IMR-90 (cell line): Measurements from ENCODE around the gene ACSF2. TPM values are rescaled to one million over a fixed set of nuclear protein-coding genes. Genes with fewer than 3 reads are reported as not detected.

Source experiments
- ATAC-seq: fragments of 200-7000 bp; cut with Tn5 transposase; 2 replicates; pipeline ENCODE4 v1.9.1; 2020; ENCODE audit warnings: low read depth, mild to moderate bottlenecking, moderate library complexity
- BruUV-seq: library from RNA; stranded (reverse); fragments of 400-500 nt; replicated peaks from 2 replicates; lab custom pipeline; 2021; lab: Mats Ljungman, UMichigan
- CTCF ChIA-PET: fragments of 300-600 bp; formaldehyde crosslinking; extraction: SDS; loops from one replicate; lab custom pipeline; 2021; ENCODE audit warnings: antibody characterized with exemption; lab: Yijun Ruan, JAX
- POLR2A ChIA-PET: fragments of 300-600 bp; sonication (Branson Sonifier 250); formaldehyde crosslinking; loops from one replicate; lab custom pipeline; 2022; ENCODE audit warnings: antibody characterized with exemption; ENCODE audit not compliant: unreplicated experiment; lab: Charles Lee
- DNase-seq: peaks from one replicate; pipeline ENCODE4 v3.0.0; 2013
- H2AFZ ChIP-seq: replicated peaks from 2 replicates; pipeline ENCODE3; 2013; ENCODE audit warnings: low read length, mild to moderate bottlenecking; ENCODE audit not compliant: poor library complexity
- H2AK5ac ChIP-seq: 2 replicates; pipeline ENCODE4 v1.6.1; 2013; ENCODE audit warnings: low read depth, low read length, inconsistent platforms
- H2AK9ac ChIP-seq: replicated peaks from 2 replicates; pipeline ENCODE3; 2013; ENCODE audit warnings: mild to moderate bottlenecking, low read depth, low read length, moderate library complexity; ENCODE audit not compliant: poor library complexity
- H2BK120ac ChIP-seq: 2 replicates; pipeline ENCODE4 v1.6.1; 2013; ENCODE audit warnings: low read depth, low read length, inconsistent platforms
- H2BK15ac ChIP-seq: 3 replicates; pipeline ENCODE4 v1.6.1; 2013; ENCODE audit warnings: low read depth, low read length, inconsistent platforms
- H2BK20ac ChIP-seq: 2 replicates; pipeline ENCODE4 v1.6.1; 2013; ENCODE audit warnings: low read depth, mild to moderate bottlenecking, inconsistent platforms, low read length, moderate library complexity
- H2BK5ac ChIP-seq: 2 replicates; pipeline ENCODE4 v1.6.1; 2013; ENCODE audit warnings: mild to moderate bottlenecking, low read depth, low read length, inconsistent platforms; ENCODE audit not compliant: poor library complexity, severe bottlenecking
- H3K14ac ChIP-seq: replicated peaks from 2 replicates; pipeline ENCODE4 v1.6.1; 2013; ENCODE audit warnings: low read depth, low read length, inconsistent platforms
- H3K18ac ChIP-seq: 2 replicates; pipeline ENCODE4 v1.6.1; 2013; ENCODE audit warnings: low read depth, low read length, control low read depth
- H3K23ac ChIP-seq: 2 replicates; pipeline ENCODE4 v1.6.1; 2013; ENCODE audit warnings: low read depth, low read length, inconsistent platforms
- H3K27ac ChIP-seq: 2 replicates; pipeline ENCODE4 v1.5.1; 2013; ENCODE audit warnings: mild to moderate bottlenecking, control low read depth, low read length; ENCODE audit not compliant: insufficient read depth
- H3K27me3 ChIP-seq: 2 replicates; pipeline ENCODE4 v1.6.1; 2013; ENCODE audit warnings: low read length; ENCODE audit not compliant: control insufficient read depth, insufficient read depth
- H3K36me3 ChIP-seq: 2 replicates; pipeline ENCODE4 v1.6.1; 2013; ENCODE audit warnings: low read length, mixed read lengths; ENCODE audit not compliant: control insufficient read depth, insufficient read depth
- H3K4ac ChIP-seq: 2 replicates; pipeline ENCODE4 v1.6.1; 2013; ENCODE audit warnings: low read depth, low read length, inconsistent platforms
- H3K4me1 ChIP-seq: 2 replicates; pipeline ENCODE4 v1.6.1; 2013; ENCODE audit warnings: low read length, mixed read lengths; ENCODE audit not compliant: control insufficient read depth, insufficient read depth
- H3K4me2 ChIP-seq: 2 replicates; pipeline ENCODE4 v1.6.1; 2013; ENCODE audit warnings: low read depth, mild to moderate bottlenecking, control low read depth, low read length, moderate library complexity
- H3K4me3 ChIP-seq: 2 replicates; pipeline ENCODE4 v1.5.1; 2013; ENCODE audit warnings: low read depth, mild to moderate bottlenecking, control low read depth, low read length, moderate library complexity; ENCODE audit not compliant: insufficient read depth
- H3K56ac ChIP-seq: 2 replicates; pipeline ENCODE4 v1.6.1; 2013; ENCODE audit warnings: low read length, inconsistent platforms; ENCODE audit not compliant: insufficient read depth; ENCODE audit errors: extremely low read depth
- H3K79me1 ChIP-seq, 2 experiments: 2 replicates each; pipeline ENCODE4 v1.6.1; 2013; ENCODE audit warnings: low read length in 2 of 2, inconsistent platforms in 1 of 2, low read depth in 1 of 2
- H3K9ac ChIP-seq: 2 replicates; pipeline ENCODE4 v1.6.1; 2013; ENCODE audit warnings: low read depth, low read length, control low read depth
- H3K9me1 ChIP-seq: 2 replicates; pipeline ENCODE4 v1.6.1; 2013; ENCODE audit warnings: low read length, inconsistent platforms; ENCODE audit not compliant: insufficient read depth
- H3K9me3 ChIP-seq: 2 replicates; pipeline ENCODE4 v1.6.1; 2013; ENCODE audit warnings: low read length; ENCODE audit not compliant: control insufficient read depth, insufficient read depth
- H4K20me1 ChIP-seq: 2 replicates; pipeline ENCODE4 v1.6.1; 2013; ENCODE audit warnings: low read length, inconsistent platforms; ENCODE audit not compliant: insufficient read depth
- H4K5ac ChIP-seq: 2 replicates; pipeline ENCODE4 v1.6.1; 2013; ENCODE audit warnings: mild to moderate bottlenecking, low read depth, low read length, control low read depth
- H4K8ac ChIP-seq, 2 experiments: 2 replicates each; pipeline ENCODE4 v1.6.1; 2013; ENCODE audit warnings: low read depth in 2 of 2, low read length in 2 of 2, control low read depth in 1 of 2, inconsistent platforms in 1 of 2
- H4K91ac ChIP-seq: 2 replicates; pipeline ENCODE4 v1.6.1; 2013; ENCODE audit warnings: low read depth, low read length, inconsistent platforms; ENCODE audit not compliant: insufficient read depth
- CEBPB ChIP-seq: IDR thresholded peaks from 2 replicates; pipeline ENCODE4 v1.6.1; 2012; ENCODE audit warnings: low read depth, low read length, improper control_type of control experiment
- CHD1 ChIP-seq: IDR thresholded peaks from 2 replicates; pipeline ENCODE4 v1.6.1; 2012; ENCODE audit warnings: low read depth, low read length, improper control_type of control experiment
- CTCF ChIP-seq: conservative IDR thresholded peaks from 2 replicates; pipeline ENCODE4 v1.5.1; 2012; ENCODE audit warnings: mild to moderate bottlenecking, low read depth, low read length, improper control_type of control experiment
- FOS ChIP-seq: fragments of 150-350 bp; IDR thresholded peaks from 2 replicates; pipeline ENCODE4 v1.6.1; 2016; ENCODE audit warnings: low read depth, low read length
- MXI1 ChIP-seq: IDR thresholded peaks from 2 replicates; pipeline ENCODE4 v1.6.1; 2012; ENCODE audit warnings: low read depth, mild to moderate bottlenecking, low read length, moderate library complexity, borderline replicate concordance
- NFE2L2 ChIP-seq: fragments of 150-350 bp; IDR thresholded peaks from 2 replicates; pipeline ENCODE4 v1.6.1; 2016; ENCODE audit warnings: low read depth, mild to moderate bottlenecking, low read length
- POLR2A ChIP-seq: IDR thresholded peaks from 2 replicates; pipeline ENCODE4 v1.6.1; 2012; ENCODE audit warnings: mild to moderate bottlenecking, low read depth, low read length
- RAD21 ChIP-seq: IDR thresholded peaks from 2 replicates; pipeline ENCODE4 v1.6.1; 2012; ENCODE audit warnings: low read length, improper control_type of control experiment
- RCOR1 ChIP-seq: IDR thresholded peaks from 2 replicates; pipeline ENCODE4 v1.6.1; 2012; ENCODE audit warnings: mild to moderate bottlenecking, low read length, improper control_type of control experiment; ENCODE audit not compliant: insufficient replicate concordance
- RFX5 ChIP-seq: IDR thresholded peaks from 2 replicates; pipeline ENCODE4 v1.8.0; 2012; ENCODE audit warnings: low read depth, mild to moderate bottlenecking, low read length, moderate library complexity
- SMC3 ChIP-seq: fragments of 150-350 bp; IDR thresholded peaks from 2 replicates; pipeline ENCODE4 v1.6.1; 2016; ENCODE audit warnings: low read depth, mild to moderate bottlenecking, antibody characterized with exemption, low read length, moderate library complexity
- USF2 ChIP-seq: fragments of 150-350 bp; IDR thresholded peaks from 2 replicates; pipeline ENCODE4 v1.6.1; 2017; ENCODE audit warnings: mild to moderate bottlenecking, antibody characterized with exemption, low read length, low read depth
- WGBS, 2 experiments: methylation state at CpG; one replicate each; pipeline versions ENCODE4 v1.1.5 to v1.1.7; 2013; ENCODE audit warnings: missing lambda C conversion rate in 2 of 2; ENCODE audit not compliant: insufficient read length in 1 of 2; ENCODE audit errors: extremely low coverage in 2 of 2; 5-methylcytosine and 5-hydroxymethylcytosine counted together
- dilution Hi-C: fragments of 300-500 bp; cut with HindIII; formaldehyde crosslinking; loops from one replicate; pipeline ENCODE4 v1.14.3; 2018; ENCODE audit warnings: low sequenced_read_pairs; ENCODE audit not compliant: unreplicated experiment
- in situ Hi-C: fragments of 300-500 bp; cut with MboI; formaldehyde crosslinking; loops from 3 replicates; pipeline ENCODE4 v1.14.3; 2019; ENCODE audit warnings: low sequenced_read_pairs, inconsistent platforms, mixed read lengths
- intact Hi-C: fragments of 100-400 bp; cut with micrococcal nuclease; formaldehyde crosslinking; loops from 2 replicates; pipeline ENCODE4 v1.10.0; 2022
- polyA plus RNA-seq, 3 experiments: library from polyadenylated mRNA; depleted of rRNA; stranded (reverse); fragments of >200 nt; gene quantifications; 2 replicates each; pipeline ENCODE4 v1.2.3, GENCODE V29; 2012; ENCODE audit warnings: low replicate concordance in 1 of 3
- total RNA-seq: library from RNA; depleted of rRNA; stranded (reverse); fragments of >200 nt; gene quantifications from 2 replicates; pipeline ENCODE4 v1.2.3, GENCODE V29; 2012

The ACSF2 gene
- total and polyA plus RNA-seq, 2 of the 4 experiments (the other 2 are of a cell fraction) = 18.5 to 27.2 TPM

GRCh38 chr17:50447870-50448595 lies 22.0 kb downstream of the ACSF2 start:
- no peak overlapping the region for H2BK20ac ChIP-seq
- no peak overlapping the region for H3K23ac ChIP-seq
- H4K20me1 ChIP-seq = peaks cover 11% of the 10 kb centered on the region; the same call in 1 of the 2 replicates
- ChIA-PET CTCF (no interaction called here), POLR2A (no interaction called here)
- H3K4me2 ChIP-seq = no peak overlapping the region
- no peaks in the 10 kb centered on the region for H3K9me3 ChIP-seq
- no peak overlapping the region for H2AK5ac ChIP-seq
- intact Hi-C loops = no loop called here
- 75% methylated on average over 2 of the region's 7 CpGs; no CpG with 5 or more reads in 1 of the 2 experiments for WGBS, 2 experiments
- in situ Hi-C loops = no loop called here
- no peak overlapping the region for H3K4ac ChIP-seq
- H3K9ac ChIP-seq = no peak overlapping the region
- dilution Hi-C loops = no loop called here
- H3K18ac ChIP-seq = no peak overlapping the region
- no peak for ATAC-seq
- H2AK9ac ChIP-seq = no peak overlapping the region
- H4K91ac ChIP-seq = no peak overlapping the region
- TF ChIP-seq CEBPB (no peak), RAD21 (no peak), MXI1 (no peak), FOS (no peak), RFX5 (no peak), CHD1 (no peak), POLR2A (no peak), SMC3 (no peak), NFE2L2 (no peak), RCOR1 (no peak), USF2 (no peak), CTCF (no peak)
- no TSS peak for BruUV-seq
- no peak overlapping the region for H3K56ac ChIP-seq
- H3K9me1 ChIP-seq = 0 out of 2 replicates have a peak, but pooled peaks cover 3% of the 10 kb centered on the region
- 0 out of 2 replicates have a peak, but pooled peaks cover 1% of the 10 kb centered on the region for H3K36me3 ChIP-seq
- H3K4me3 ChIP-seq = no peak overlapping the region
- H3K27me3 ChIP-seq = no peaks in the 10 kb centered on the region
- no peak overlapping the region for H2BK5ac ChIP-seq
- no peak overlapping the region for H4K8ac ChIP-seq
- peaks cover 0 to 16% of the 10 kb centered on the region in 2 experiments; a peak in 2 of 4 replicates for H3K79me1 ChIP-seq
- H2BK120ac ChIP-seq = no peak overlapping the region
- H3K14ac ChIP-seq = no peak overlapping the region
- no peak overlapping the region for H2AFZ ChIP-seq
- H4K5ac ChIP-seq = no peak overlapping the region
- DNase-seq = no peak
- no peak overlapping the region for H2BK15ac ChIP-seq
- no peak overlapping the region for H3K27ac ChIP-seq
- peaks cover 4% of the 10 kb centered on the region; the same call in 1 of the 2 replicates for H3K4me1 ChIP-seq
